G401 (cell line): Measurements from ENCODE around the gene POLR1E. TPM values are rescaled to one million over a fixed set of nuclear protein-coding genes. Genes with fewer than 3 reads are reported as not detected.

Source experiments
- DNase-seq: peaks from one replicate; pipeline ENCODE4 v3.0.0-alpha.2; 2015; ENCODE audit warnings: low spot score
- in situ Hi-C: cut with HindIII; loops from 2 replicates; pipeline ENCODE4 v1.10.0; 2016; ENCODE audit warnings: low sequenced_read_pairs, mixed read lengths
- total RNA-seq: library from RNA; depleted of rRNA; stranded (reverse); fragments of >200 nt; shearing (Covaris generic); gene quantifications from 2 replicates; pipeline ENCODE4 v1.2.3, GENCODE V29; 2014

Gene POLR1E
- total RNA-seq, 1 experiment from 2014 or later, result 37.5 TPM

DNA sequence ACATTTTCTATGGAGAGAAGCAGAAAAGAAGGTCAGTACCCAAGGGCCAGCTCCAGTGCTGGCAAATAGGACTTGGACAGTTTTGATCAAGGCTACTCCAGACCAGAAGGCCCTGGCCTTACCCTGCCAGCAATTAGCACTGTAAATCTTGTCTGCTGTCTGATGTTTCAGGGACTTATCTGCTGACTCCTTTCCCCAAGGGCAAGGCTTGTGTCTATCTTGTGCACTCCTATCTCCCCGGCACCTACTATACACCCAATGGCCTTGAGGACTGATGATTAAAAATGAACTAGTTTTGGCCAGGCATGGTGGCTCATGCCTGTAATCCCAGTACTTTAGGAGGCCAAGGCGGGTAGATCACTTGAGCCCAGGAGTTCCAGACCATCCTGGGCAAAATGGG is 37.2 kb downstream of the POLR1E start:
- DNase-seq, result no peak
- in situ Hi-C loops, result no loop called here

DNA sequence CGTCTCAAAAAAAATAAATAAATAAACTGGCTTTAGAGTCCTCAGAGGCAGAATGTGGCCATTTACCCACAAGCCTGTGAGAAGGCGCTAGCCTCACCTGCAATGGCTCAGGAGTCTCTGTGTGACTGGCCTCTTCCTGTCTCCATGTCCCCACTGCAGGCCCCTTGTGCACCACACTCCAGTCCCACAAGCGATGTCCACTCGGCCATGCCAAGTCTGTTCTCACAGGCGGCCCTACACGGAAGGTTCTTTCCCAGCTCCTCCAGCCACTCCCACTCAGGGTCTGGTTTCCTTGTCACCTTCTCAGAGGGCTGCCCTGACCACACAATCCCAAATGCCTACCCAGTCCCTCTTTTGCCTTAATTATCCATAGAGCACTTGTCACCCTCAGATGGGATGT is 38.2 kb downstream of the POLR1E start:
- in situ Hi-C loops, result no loop called here
- no peak for DNase-seq

DNA sequence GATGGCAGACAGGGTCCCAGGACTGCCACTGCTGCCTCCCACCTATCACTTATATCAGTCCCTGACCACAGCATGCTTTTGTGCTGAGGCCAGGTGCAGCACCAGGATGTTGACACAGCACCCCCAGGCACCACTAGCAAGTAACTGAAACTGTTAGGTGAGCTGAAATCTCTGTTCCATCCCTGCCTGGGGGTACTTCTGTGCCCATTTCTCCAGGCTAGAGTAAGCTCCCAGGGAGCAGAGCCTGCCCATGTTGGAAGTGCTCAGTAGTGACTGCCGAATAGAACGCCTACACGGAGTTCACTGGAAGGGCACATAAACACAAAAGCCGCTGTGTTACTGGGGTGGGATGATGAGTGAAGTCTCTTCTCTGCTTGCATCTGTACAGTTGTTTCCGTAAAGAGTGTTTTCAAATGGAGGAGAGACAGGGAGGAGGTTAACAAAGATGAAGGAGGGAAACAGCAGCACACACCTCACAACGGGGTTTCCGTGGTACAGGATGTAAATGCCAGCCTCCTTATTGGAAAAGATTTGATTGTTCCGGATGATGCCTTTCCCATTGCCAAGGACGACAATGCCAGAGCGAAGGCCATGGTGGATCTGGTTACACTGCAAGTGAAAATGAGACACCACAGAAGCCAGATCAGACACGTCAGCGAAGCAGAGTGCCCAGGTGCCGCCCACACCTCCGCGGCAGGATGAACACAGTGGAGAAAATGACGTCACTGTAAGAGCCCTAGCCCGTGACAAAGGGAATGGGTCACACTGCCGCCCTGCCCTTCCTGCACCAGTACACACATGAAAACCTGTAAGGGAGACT is 43.1 kb downstream of the POLR1E start:
- in situ Hi-C loops, result no loop called here
- DNase-seq, result no peak

DNA sequence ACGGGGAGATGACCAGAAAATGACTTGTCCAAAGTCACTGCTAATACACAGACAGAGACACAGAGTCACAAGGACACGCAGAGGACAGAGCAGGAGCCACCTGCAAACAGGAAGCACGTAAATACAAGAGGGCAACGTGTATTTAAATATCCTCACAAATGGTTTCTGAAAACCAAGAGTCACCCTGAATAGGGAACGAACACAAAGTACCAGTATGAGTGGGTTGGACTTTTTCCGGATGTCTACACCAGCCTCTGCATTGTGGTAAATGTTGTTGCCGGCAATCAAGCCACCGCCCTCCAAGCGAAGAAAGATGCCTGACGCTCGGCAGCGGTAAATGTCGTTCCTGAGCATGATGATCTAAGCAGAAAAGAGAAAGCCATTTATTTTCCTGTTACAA is 46.0 kb downstream of the POLR1E start:
- DNase-seq, result no peak
- in situ Hi-C loops, result no loop called here

DNA sequence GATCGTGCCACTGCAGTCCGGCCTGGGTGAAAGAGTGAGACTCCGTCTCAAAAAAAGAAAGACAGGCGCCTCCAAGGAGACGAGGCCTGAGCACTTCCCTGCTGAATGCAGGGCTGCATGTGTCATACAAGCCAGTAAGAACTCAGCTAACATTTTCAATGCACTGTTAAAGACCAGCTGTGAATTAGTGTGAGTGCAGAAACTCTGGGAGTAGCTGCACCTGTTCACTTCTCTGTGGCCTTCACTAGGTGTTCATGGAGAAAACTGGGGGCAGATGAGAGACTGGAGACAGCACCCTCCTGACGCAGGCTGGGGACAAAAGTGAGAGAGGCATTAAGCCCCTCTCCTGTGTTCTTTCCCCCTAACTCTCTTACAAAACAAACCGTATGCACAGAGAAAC is 48.7 kb downstream of the POLR1E start:
- in situ Hi-C loops, result no loop called here
- no peak for DNase-seq

DNA sequence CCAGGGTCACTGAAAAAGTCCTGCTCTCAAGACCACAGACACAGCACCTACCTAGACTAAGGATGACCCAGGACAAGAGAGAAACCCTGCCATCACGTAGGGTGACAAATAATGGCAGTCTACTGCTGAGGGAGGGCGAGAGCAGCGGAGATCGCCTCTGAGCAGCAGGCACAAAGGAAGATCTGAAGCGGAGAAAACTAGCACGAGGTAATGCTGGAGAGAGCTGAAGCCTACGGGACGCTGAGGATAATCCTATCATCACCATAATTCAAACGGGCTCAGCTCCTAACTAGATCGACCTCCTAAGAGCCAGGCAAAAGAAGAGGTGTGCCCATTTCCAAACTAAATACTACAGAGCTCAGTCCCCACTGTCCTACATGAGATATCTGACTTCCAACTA is 49.2 kb downstream of the POLR1E start:
- in situ Hi-C loops, result no loop called here
- DNase-seq, result no peak

DNA sequence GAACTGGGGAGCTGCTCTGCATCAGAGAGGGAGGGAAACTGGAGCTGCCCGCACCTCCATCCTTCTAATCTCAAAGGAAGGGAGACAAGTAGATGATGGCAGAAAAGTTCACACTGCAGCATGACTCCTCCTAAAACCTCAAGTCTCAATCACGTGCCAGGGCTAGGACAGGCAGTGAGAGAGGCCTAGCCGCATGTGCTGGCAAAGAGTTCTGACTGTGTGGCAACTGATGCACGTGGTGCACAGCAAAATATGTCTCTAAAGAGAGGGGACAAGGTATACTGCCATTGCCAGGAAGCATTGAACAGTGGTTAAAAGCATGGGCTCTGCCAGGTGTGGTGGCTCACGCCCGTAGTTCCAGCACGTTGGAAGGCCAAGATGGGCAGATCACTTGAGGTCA is 52.4 kb downstream of the POLR1E start:
- DNase-seq, result no peak
- in situ Hi-C loops, result no loop called here

DNA sequence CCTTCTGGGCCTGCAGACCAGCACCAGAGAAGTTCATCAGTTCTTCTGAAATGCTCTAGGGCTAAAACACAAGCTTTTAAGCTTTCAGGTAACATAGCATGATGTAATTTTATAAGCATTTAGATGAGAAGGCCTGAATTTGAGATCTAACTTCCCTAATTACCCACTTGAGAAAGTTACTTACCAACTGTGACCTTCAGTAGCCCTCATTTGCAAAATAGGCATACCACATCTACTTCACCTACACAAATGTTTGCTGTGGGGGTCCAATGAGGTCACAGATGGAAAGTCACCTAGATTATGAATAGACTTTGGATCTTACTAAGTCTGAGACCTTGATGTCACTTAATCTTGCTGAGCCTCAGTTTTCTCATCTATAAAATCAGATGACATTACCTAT is 53.9 kb downstream of the POLR1E start:
- in situ Hi-C loops, result no loop called here
- no peak for DNase-seq

DNA sequence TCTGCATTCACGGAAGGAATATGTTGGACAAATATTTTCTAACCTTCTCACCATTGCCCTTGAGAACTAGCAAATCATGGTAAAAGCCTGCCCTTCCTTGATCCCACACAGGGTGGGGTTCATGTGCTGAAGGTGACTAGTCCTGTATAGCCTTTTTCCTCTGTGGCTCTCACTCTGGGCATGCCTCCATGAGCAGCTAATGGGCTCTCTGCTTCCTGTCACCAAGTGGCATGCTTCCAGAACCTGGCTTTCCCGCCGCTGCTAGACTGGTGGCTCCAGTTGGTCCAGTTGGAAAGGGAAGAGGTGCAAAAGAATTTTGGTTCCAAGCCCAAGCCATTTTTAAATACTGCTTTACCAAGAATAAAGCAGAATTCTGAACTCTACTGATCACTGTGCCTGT is 54.9 kb downstream of the POLR1E start:
- in situ Hi-C loops, result no loop called here
- DNase-seq, result peak; percentile 81

DNA sequence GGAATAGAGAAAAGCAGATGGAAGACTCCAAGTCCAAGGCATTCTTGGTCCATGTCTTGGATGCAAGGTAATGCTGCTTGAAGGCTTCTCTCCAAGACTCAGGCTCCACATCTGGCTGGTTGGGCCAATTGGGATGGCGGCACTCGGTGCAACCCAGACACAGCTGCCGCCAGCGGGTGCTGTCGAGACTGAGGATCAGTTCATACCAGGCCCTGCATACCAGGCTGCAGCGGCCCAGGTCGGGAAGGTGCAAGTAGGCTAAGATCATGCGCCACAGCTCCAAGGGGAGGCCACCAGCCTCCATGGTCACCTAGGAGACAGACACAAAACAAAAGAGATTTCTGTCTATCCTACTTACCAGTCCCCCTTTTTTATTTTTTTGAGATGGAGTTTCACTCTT is 55.7 kb downstream of the POLR1E start:
- in situ Hi-C loops, result no loop called here
- DNase-seq, result no peak

DNA sequence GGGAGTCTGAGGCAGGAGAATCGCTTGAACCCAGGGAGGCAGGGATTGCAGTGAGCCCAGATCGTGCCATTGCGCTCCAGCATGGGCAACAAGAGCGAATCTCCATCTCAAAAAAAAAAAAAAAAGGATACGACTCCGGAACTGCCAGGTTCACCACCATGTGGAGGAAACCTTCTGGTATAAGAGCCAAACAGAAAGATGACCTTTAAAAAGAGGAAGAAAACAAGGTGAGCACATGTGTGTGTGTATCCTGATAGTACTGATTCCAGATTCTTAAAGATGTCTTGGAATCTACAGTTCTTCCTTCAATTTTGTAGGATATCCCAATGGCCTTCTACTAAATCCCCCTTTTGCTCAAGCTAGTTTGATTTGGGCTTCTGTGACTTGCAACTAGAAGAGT is 56.7 kb downstream of the POLR1E start:
- in situ Hi-C loops, result no loop called here
- DNase-seq, result no peak

DNA sequence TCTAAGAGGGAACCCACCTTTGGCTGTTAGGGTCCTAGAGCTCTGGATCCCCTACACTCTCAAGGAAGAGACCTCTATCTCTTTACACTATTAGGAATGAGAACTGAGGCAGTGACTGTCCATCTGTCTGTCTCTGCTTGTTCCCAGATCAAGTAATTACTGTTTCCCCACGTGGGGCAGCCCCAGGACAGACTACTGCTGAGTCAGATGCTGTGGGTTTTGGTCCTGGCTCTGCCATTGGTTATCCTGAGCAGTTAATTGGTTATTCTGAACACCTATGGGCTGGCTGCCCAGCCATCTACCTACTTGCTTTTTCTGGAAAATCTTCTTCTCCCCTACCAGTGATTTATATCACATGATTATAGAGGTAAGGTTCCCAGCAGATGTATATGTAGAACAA is 57.1 kb downstream of the POLR1E start:
- in situ Hi-C loops, result no loop called here
- no peak for DNase-seq

DNA sequence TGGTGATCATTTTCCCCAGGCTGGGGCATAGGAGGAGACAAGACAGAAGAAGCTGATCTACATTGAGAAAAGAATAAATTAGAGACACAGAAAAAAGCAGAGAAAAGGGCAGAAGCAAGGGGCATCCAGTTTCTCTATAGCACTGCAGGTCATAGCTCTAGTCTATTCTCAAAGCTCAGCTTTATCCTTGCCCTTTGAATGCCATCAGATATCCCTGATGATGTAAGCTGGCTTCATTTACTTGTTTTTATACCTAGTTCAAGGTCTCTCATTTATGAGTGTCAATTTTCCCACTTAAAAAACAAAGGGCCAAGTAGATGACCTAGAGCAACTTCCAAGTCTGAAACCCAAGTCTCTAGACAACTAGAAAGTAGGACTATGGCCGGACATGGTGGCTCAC is 57.7 kb downstream of the POLR1E start:
- in situ Hi-C loops, result no loop called here

DNA sequence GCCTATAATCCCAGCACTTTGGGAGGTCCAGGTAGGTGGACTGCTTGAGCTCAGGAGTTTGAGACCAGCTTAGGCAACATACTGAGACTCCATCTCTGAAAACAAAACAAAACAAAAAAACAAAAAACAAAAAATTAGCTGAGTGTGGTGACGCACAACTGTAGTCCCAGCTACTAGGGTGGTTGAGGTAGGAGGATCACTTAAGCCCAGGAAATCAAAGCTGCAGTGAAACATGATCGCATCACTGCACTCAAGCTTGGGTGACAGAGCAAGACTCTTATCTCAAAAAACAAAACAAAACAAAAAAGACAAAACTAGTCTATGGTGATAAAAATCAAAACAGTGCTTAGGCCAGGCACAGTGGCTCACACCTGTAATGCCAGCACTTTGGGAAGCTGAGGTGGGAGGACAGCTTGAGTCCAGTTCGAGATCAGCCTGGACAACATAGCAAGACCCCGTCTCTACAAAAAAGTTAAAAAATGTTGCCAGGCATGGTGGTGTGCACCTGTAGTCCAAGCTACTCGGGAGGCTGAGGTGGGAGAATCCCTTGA is 61.7 kb downstream of the POLR1E start:
- in situ Hi-C loops, result no loop called here
- DNase-seq, result no peak

More for the DNA sequence above, 57.7 kb downstream of the POLR1E start:
- DNase-seq, result no peak

DNA sequence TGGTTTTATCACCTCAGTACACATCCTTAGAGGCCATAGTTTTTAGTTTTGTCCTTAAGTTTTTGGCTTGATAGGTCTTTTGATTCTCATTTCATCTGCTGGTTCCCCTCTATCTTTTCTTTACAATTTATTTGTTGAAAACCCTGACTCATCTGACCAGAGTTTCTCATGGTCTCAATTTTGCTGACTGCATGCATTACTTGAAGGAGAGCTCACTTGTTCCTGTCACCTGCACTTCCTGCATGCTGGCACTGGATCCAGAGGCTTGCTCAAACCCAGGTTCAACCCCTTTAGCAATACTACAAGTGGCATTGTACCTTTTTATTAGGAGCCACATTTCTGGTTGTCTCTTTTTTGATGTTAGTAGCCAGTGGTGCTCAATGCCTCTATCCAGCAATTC is 63.8 kb downstream of the POLR1E start:
- in situ Hi-C loops, result no loop called here
- no peak for DNase-seq

DNA sequence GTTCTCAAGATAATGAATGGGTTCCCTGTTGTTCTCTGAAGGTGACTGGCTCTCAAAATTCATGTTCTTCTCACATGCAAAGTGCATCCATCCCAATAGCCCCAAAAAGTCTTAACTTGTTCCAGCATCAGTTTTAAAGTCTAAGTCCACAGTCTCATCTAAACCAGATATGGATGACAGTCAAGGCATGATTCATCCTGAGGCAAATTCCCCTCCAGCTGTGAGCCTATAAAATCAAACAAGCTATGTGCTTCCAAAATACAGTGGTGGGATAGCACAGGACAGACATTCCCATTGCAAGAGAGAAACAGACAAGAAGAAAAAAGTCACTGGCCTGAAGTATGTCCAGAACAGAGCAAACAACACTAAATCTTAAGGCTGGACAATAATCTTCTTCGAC is 65.0 kb downstream of the POLR1E start:
- no peak for DNase-seq
- in situ Hi-C loops, result no loop called here

DNA sequence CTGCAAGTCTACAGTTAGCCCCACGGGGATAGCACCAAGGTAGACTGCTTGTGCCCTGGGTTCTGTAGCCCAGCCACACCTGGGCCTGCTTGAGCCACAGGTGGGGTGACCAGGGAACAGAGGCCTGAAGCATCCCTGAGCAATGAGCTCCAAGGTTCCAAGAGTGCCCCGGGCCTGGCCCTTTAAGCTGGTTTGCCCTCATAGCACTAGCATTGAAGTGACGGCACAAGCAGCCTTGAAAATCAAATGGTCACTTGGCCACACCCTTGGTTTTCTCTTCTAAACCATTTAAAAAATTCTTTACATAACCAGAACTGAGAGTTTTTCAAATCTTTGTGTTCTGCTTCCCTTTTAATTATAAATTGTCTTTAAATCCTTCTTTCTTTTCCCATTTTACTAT is 65.7 kb downstream of the POLR1E start:
- in situ Hi-C loops, result no loop called here
- no peak for DNase-seq

DNA sequence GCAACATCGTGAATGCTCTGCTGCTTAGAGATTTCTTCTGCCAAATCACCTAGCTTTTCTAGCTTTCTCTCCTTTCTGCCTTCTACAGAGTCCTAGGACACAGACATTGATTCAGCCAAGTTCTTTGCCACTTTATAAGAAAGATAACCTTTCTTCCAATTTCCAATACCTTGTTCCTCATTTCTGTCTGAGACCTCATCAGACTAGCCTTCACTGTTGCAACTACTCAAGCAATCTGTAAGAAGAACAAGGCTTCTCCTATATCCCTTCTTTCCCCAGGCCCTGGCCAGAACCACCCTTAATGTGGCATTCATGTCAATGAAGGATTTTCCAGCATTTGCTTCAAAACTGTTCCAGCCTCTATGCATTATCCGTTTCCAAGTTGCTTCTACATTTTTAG is 66.1 kb downstream of the POLR1E start:
- in situ Hi-C loops, result no loop called here
- no peak for DNase-seq
